HG02571 (cell line): ENCODE results near the gene PCDHB1.

Source experiments
- ATAC-seq: cut with Tn5 transposase; IDR thresholded peaks from one replicate; pipeline ENCODE4 v1.9.1; 2021; ENCODE audit warnings: mild to moderate bottlenecking, moderate library complexity; ENCODE audit not compliant: unreplicated experiment

PCDHB1 gene, protein sequence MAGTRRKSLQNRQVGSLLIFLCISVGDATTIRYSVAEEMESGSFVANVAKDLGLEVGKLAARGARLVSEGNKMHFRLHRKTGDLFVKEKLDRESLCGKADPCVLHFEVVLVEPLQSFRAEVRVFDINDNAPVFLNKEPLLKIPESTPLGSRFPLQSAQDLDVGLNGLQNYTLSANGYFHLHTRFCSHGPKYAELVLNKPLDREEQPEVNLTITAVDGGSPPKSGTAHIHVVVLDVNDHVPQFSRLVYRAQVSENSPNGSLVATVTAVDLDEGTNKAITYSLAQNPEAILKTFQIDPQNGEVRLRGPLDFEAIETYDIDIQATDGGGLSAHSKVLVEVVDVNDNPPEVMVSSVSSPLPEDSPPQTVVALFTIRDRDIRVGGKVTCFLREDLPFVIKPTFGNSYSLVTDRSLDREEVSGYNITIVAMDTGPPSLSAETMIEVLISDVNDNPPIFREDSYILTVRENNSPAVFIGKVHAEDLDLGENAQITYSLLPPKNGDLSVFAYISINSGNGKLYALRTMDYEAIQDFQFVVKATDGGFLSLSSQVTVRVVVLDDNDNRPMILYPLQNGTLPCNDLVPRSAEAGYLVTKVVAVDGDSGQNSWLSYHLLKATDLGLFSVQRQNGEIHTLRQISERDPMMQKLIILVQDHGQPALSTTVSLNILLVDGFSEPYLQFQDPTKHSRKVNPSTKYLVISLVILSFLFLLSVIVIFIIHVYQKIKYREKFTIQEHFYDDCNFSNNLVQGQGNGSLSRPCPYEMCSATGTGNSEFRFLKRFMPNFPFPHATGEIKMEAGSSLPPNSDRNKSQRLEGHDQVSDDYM

DNA sequence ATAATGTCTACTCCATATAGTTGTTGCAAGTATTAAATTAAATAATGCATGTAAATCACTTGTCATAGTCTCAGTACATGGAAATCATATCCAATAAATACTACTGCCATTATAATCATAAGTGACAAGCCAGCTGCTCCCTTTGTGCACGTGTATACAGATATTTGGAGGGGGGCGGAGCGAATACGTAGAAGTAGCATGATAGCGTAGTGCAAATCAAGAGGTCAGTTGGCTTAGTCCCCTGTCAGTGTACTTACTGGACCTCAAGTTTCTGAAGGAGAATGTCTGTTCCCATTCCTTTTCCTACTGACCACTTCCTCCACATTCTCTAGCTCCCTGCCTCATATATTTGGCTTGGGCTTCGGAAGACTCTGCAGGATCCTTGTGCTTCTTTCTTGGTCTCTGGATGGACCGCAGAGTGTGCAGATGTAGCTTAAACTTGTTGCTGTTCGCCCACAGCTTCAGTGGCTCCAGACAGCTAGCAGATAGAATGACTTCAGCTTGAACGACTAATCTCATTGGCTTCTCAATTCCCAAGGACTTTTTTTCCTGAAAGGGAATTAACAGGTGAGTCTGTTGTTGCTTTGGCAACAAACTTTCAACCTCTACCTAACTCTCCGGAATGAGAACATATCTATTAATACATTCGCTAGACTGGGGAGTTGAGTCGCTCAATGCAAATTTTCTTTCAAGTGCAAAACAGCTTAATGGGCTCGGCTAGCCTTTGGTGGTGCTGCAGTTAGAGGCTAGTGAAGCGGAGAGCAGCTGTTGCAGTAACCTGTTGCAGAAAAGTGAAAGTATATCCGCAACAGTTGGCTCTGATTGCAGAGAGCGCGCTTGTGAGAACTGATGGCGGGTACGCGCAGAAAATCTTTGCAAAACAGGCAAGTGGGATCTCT, at the start of gene PCDHB1:
Gene PCDHB1, plus strand, starts transcription at position 753 of the 899 bp plus-strand sequence. Its CDS starts 97 bp downstream, at position 850.
- no peak for ATAC-seq

DNA sequence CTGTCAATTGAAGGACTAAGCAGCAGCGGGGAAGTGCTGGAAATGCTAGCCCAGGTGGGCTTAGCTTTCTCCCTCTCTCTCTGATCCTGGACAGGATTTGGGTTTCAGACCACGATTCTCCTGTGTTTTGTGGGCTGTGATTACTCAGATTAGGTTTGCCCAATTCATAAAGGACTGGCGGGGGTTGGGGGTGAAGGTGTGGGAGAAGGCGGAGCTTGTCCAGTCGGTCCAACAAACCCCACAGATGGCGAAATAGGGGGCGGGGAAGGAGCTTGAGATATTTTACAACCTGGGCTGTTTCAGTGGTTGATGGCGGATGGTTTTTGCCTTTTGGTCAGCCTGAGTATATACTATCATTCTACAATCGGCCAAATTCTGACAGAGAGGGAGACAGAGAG, 49.7 kb upstream of the PCDHB1 start:
- no peak for ATAC-seq

GRCh38 chr5:141001844-141002604, 49.1 kb upstream of the PCDHB1 start:
- no peak for ATAC-seq

DNA sequence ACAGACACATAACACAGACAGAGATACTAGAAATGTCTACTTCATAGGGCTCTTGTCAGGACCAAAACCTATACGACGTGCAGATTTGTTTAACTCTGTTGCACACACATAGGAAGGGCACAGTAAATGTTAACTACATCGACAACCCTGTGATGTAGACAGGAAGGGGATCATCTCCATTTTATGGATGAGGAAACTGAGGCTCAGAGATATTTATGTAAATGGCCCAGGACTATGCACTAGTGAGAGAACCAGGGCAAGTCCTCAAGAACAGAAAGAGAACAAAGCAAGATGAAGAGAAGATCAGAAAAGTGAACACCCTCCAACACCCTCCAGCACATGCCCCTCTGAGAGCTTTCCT, 48.6 kb upstream of the PCDHB1 start:
- no peak for ATAC-seq

DNA sequence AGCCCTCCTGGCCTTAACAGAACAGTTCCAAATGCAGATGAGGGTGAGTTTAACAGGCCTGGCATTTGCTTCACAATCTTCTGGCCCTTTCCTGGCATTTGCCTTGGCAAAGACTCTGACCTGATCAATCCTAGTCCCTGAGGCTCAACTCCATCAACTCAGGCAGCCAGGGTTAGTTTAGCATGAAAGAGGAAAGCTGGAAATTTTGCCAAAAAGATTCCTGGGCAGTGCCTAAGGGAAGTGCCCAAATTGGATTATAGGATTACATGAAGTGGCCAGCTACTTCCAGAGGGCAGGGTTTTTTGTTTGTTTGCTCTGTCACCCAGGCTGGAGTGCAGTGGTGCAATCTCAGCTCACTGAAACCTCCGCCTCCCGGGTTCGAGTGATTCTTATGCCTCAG, 48.1 kb upstream of the PCDHB1 start:
- ATAC-seq: no peak

GRCh38 chr5:141003791-141004611, 47.2 kb upstream of the PCDHB1 start:
- ATAC-seq: no peak

DNA sequence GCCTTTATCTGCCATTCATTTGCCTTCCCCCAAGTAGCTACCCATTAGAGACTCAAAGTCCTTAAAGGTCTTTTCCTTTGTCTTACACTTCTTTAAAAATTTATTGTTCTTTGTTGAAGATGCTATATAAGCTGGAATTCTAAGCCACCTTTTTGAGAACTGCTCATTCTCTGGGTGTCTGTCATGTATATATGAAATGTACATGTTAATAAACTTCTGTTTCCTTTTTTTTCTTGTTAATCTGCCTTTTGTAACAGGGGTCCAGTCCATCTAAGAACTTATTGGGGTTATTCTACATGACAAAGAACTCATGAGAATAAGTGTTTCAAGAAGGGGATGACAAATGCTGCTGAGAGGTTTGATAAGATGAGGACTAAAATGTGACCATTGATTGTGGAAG, 43.4 kb upstream of the PCDHB1 start:
- no peak for ATAC-seq

DNA sequence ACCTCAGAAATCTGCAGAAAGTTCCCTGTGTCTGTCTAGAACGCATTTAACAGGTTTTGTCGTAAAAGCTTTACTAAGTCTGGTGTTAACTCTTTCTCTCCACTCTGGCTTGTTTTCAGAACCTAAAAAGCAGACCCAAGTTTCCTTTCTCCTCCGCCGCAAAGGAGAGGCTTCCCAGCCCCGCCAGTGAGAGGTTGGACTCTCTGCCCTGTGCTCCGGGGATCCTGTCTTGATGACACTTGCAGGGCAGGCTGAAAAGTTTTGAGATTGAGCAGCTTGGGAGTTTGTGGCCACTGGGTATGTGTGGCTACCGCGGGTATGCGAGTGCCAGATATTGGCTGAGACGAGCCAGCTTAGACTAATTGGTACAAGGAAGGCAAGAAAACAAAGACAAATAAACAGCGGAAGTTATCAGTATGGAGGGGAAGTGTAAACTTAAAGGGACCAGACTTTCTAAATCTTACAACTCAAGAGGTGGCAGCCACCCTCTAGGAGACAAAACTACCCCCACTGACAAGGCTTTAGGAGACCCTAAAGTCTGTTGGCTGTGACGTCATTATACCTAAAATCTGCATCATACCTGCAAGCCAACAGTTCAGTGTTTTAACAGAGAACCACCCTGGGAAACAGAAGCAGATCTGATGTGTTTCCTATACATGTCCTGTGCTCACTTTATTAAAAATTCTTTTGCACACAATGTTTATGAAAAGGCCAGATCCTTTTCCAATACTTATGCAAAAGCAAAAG, 41.0 kb upstream of the PCDHB1 start:
- ATAC-seq: no peak

GRCh38 chr5:141017943-141018342, 33.2 kb upstream of the PCDHB1 start:
- no peak for ATAC-seq

- no peak for ATAC-seq
Observed at GRCh38 chr5:141022384-141022783, 28.8 kb upstream of the PCDHB1 start.

- no peak for ATAC-seq
Observed at GRCh38 chr5:141031006-141031405, 20.2 kb upstream of the PCDHB1 start.

DNA sequence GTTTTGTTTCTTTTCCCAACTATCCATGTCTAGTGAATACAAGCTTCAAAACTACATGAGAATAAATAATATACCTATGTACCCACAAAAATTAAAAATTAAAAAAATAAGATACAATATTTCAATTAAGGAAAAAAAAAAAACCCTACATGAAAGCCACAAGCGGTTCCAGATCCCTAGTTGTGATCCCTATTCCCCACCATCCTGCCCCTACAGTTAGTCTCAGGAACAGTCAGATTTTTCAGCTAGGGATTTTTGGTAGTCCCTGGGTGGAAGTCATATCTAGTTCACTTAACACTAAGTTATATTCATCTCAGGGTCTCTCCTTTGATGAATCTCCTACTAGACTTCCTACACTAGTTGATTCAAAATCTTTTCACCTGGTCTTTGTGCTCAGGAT, 18.5 kb upstream of the PCDHB1 start:
- no peak for ATAC-seq

DNA sequence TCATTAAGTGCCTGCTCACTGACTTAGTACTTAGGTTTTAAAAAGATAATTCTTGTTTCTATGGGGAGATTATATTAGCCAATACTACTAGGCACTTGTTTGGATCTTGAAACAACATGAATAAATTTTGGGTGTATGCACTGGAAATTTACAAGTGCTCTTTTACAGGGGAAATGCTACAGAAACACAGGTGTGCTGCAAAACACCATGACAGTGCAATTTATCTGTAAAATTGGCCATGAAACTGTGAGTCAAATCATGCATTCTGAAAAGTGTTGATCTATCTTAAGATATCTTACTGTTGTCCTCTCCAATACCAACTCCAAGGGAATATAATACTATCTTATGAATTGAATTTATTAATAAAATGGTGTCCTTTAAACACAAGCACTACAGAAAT, 12.1 kb upstream of the PCDHB1 start:
- no peak for ATAC-seq

DNA sequence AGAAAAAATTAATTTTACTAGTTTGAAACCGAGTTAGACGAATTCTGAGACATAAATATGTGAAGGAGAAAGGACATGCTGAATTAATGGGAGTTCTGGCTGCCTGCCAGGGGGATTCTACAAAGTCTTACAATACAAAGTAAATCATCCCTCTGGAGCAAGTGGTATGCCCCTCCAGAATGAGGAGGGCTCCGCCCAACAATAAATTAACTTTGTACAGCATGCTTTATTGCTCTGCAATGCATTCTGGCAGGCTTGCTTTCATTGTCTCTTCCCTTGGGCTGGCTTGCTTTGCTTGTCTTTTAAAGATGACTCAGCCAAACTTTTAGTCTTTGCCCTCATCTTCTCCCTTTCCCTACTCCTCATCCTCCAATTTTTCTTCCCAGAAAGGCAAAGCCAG, 11.7 kb upstream of the PCDHB1 start:
- ATAC-seq: no peak

DNA sequence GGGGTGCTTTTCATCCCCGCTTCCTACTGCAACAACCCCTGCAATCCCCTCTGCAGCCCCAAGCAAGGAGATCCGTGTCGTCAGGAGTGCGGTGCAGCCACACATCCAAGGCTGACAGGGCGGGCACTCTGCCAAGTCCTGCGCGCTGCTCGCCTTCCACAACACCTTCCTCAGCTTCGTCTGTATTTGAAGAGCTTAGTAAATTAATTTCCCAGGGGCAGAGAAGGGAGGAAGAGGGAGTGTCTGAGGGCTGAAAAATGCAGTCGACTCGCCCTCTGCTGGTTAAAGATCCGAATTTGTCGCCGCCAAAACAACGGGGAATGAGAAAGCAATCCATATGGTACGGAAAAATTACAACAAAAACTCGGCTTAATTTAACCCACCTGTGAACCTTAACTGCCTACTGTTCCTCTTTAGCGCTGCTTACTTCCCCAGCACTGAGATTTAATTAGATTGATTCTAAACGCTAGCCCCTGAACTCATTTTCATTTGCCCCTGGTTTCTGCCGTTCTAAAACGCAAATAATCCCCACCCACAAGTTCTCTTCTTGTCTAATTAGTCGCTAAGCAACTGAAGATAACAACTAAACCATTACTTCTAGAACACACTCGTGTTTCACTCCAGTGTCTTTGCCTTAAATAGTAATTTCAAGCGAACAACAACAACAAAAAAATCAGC, 10.9 kb upstream of the PCDHB1 start:
- no peak for ATAC-seq

GRCh38 chr5:141040771-141041426, 10.3 kb upstream of the PCDHB1 start:
- no peak for ATAC-seq

DNA sequence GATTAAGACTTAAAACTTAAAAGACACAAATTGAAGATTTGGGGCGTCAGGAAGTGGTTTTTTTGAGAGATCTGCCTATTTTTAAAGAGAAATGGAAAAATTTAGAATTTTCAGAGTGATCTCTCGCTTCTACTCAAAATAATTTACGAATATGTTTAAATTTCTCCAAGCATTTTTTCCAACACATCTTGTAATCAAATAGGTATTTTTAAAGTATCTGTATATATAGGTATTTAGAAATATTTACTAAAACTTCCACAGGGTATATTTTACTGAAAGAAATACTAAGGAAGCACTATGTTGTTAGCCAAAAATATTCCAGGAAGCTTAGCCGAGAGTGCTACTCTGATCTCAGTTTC, 9.8 kb upstream of the PCDHB1 start:
- no peak for ATAC-seq

- ATAC-seq: no peak
Observed at GRCh38 chr5:141042555-141042954, 8.6 kb upstream of the PCDHB1 start.
